ENCODE data around the gene ZNF700. TPM values are rescaled to one million over a fixed set of nuclear protein-coding genes. Genes with fewer than 3 reads are reported as not detected.
A peak's percentile ranks its signal among the peaks of the same experiment; 100 is the strongest.
"Not testable (repeated sequence)": the region's sequence is repeated elsewhere in the genome, so short reads cannot be mapped to it uniquely, and the experiment has no call there.

Gene ZNF700
- total and polyA plus RNA-seq, 3 donors from 2014 or later, result 9.0 to 26.1 (median 22.0) TPM

DNA sequence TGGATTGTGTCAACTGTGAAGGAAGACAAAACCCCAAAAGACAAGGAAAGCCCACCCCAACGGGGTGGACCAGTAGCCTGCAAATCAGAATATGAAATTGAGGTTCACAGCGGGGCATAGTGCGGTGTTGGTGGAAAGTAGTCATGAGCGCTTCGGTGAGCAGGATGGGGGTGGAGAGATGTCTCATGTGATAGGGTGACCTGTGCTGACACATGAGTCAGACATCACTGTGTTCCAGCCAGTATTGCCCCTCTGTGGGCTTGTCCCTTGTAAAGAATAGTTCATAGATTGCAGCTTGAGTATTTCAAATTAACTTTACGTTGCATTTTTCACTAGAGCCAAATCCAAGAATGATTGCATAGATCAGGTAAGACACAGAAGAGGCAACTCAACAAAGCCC, 30.1 kb upstream of the ZNF700 start:
- Histone ChIP-seq H3K4me3 (no peak overlapping the region), H3K36me3 (ENCODE audit: low read depth, missing control alignments) (no peaks in the 10 kb centered on the region), H3K9me3 (no peaks in the 10 kb centered on the region), H3K4me1 (no peaks in the 10 kb centered on the region), H3K27me3 (no peaks in the 10 kb centered on the region), H3K27ac (no peak overlapping the region)
- no peak for DNase-seq
- intact Hi-C loops (cut with DNase I; ENCODE audit: low total_unique reads), result no loop called here
- TF ChIP-seq POLR2A (IDR thresholded peaks at IDR 0.05), result no peak
- TF ChIP-seq, protein P1, sequence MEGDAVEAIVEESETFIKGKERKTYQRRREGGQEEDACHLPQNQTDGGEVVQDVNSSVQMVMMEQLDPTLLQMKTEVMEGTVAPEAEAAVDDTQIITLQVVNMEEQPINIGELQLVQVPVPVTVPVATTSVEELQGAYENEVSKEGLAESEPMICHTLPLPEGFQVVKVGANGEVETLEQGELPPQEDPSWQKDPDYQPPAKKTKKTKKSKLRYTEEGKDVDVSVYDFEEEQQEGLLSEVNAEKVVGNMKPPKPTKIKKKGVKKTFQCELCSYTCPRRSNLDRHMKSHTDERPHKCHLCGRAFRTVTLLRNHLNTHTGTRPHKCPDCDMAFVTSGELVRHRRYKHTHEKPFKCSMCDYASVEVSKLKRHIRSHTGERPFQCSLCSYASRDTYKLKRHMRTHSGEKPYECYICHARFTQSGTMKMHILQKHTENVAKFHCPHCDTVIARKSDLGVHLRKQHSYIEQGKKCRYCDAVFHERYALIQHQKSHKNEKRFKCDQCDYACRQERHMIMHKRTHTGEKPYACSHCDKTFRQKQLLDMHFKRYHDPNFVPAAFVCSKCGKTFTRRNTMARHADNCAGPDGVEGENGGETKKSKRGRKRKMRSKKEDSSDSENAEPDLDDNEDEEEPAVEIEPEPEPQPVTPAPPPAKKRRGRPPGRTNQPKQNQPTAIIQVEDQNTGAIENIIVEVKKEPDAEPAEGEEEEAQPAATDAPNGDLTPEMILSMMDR (IDR thresholded peaks at IDR 0.05), result no peak
- 92 to 96% methylated on average over 6 of the region's 6 CpGs for WGBS, 2 donors

DNA sequence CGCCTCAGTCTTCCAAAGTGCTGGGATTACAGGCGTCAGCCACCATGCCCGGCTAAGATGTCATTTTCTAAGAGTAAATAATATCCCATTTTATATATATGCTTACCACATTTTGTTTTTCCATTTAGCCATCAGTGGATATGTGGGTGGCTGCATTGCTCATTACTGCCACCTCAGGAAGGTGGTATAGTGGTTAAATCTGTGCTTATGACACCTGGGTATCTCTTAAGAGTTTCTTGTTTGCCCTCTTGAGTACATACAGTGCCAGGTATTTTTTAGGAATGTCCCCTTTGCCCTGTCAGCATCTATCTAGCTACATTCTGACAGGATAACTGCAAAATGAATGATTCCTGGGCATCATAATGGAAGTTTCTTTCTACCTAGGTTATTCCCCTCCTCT, 22.7 kb upstream of the ZNF700 start:
- H3K27ac ChIP-seq, result no peak overlapping the region
- H3K36me3 ChIP-seq (ENCODE audit: low read depth, missing control alignments), result peaks cover 5% of the 10 kb centered on the region
- H3K27me3 ChIP-seq, result no peaks in the 10 kb centered on the region
- 96 to 97% methylated on average over 3 of the region's 3 CpGs for WGBS, 2 donors
- no peak for TF ChIP-seq POLR2A (IDR thresholded peaks at IDR 0.05)
- TF ChIP-seq, protein P1 (IDR thresholded peaks at IDR 0.05), result no peak
- no peaks in the 10 kb centered on the region for H3K4me1 ChIP-seq
- no peak overlapping the region for H3K4me3 ChIP-seq
- intact Hi-C loops (cut with DNase I; ENCODE audit: low total_unique reads), result no loop called here
- no peaks in the 10 kb centered on the region for H3K9me3 ChIP-seq
- no peak for DNase-seq

DNA sequence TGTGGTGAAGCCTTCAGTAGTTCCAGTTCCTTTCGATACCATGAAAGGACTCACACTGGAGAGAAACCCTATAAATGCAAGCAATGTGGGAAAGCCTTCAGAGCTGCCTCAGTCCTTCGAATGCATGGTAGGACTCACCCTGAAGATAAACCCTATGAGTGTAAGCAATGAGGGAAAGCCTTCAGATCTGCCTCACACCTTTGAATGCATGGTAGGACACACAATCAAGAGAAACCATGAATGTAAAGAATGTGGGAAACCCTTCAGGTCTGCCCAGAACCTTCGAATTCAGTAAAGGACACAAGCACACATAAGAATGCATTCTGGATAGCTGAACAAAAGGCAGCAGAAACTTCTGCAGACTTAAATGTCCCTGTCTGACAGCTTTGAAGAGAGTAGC, 19.0 kb upstream of the ZNF700 start:
- no peaks in the 10 kb centered on the region for H3K9me3 ChIP-seq
- no peak overlapping the region for H3K4me3 ChIP-seq
- H3K27ac ChIP-seq, result no peak overlapping the region
- intact Hi-C loops (cut with DNase I; ENCODE audit: low total_unique reads), result no loop called here
- TF ChIP-seq, protein P1 (IDR thresholded peaks at IDR 0.05), result no peak
- no peak for TF ChIP-seq POLR2A (IDR thresholded peaks at IDR 0.05)
- no peaks in the 10 kb centered on the region for H3K27me3 ChIP-seq
- 90% methylated on average over 3 of the region's 3 CpGs for WGBS, 2 donors
- H3K36me3 ChIP-seq (ENCODE audit: low read depth, missing control alignments), result peaks cover 5% of the 10 kb centered on the region
- no peaks in the 10 kb centered on the region for H3K4me1 ChIP-seq
- DNase-seq, result no peak

DNA sequence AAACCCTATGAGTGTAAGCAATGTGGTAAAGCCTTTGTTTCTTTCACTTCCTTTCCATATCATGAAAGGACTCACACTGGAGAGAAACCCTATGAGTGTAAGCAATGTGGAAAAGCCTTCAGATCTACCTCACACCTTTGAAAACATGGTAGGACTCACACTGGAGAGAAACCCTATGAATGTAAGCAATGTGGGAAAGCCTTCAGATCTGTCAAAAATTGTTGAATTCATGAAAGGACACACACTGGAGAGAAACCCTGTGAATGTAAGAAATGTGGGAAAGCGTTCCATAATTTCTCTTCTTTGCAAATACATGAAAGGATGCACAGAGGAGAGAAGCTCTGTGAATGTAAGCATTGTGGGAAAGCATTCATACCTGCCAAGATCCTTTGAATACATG, 13.0 kb upstream of the ZNF700 start:
- DNase-seq; H3K9me3 ChIP-seq; H3K27ac ChIP-seq; H3K36me3 ChIP-seq (ENCODE audit: low read depth, missing control alignments); H3K4me1 ChIP-seq; H3K4me3 ChIP-seq; H3K27me3 ChIP-seq; intact Hi-C loops (cut with DNase I; ENCODE audit: low total_unique reads): not testable (repeated sequence)
- WGBS, 2 donors, result 96% methylated on average over 1 of the region's 1 CpG

DNA sequence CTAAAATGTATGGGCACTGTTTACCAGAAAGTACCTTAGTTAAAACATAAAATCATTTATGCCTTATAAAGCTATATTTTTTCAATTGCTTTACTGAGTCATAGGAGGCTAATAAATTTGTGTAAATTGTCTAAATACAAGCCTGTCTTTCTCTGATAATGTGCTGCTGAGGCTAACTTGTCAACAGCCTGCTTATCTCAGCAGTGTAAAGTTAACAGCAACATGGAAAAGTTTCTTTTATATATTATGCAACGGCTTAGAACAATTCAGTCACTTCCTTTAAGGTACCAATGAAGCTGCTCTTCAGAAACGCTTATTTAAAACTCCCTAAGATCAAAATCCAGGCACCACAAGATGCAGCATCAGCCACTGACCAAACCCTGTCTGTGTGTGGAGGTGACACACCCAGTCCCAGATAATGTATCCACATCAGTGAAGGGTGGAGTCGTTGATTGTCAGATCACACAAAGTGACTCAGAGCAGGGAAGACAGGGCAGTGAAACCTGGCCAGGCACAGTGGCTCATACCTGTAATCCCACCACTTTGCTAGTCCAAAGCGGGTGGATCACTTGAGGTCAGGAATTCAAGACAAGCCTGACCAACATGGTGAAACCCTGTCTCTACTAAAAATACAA, 10.4 kb upstream of the ZNF700 start:
- H3K4me1 ChIP-seq; H3K27ac ChIP-seq; H3K27me3 ChIP-seq; H3K9me3 ChIP-seq; H3K36me3 ChIP-seq (ENCODE audit: low read depth, missing control alignments); DNase-seq; intact Hi-C loops (cut with DNase I; ENCODE audit: low total_unique reads); H3K4me3 ChIP-seq: not testable (repeated sequence)
- WGBS, 2 donors, result 94 to 95% methylated on average over 4 of the region's 4 CpGs

DNA sequence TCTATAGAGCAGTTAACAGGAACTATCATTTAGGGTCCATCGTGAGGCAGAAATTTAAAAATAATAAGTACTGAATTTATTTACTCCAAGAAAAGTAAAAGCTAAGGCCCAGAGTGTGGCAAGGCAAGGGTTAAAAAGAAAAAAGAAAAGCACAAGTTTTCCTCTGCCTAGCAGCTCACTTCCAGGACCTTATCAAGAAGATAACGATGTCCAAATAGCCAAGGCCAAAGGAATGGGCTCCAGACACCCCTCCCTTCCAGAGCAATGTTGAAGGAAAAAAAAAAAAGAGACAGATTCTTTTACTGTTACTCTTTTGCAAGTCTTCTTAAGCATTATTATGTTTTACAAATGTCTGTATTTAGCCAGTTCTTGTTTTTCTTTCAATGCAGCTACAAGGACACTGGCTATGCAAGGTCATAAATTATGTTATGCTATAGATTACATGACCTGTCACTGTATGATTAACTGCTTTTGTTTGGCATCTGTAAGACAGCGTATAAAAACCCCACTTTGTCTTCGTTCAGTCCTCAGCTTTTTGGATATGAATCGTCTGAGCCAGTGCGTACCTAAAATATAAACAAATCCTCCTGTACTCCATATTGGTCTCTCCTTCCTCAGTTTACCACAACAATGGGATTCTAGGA, 2.9 kb upstream of the ZNF700 start:
- intact Hi-C loops (cut with DNase I; ENCODE audit: low total_unique reads), result loop anchor here (10.0 kb wide), 1 partner anchor 63 kb away; no protein-coding TSS in a partner anchor
- Histone ChIP-seq H3K27ac (no peak overlapping the region), H3K4me3 (no peak overlapping the region), H3K27me3 (no peaks in the 10 kb centered on the region), H3K9me3 (no peaks in the 10 kb centered on the region), H3K36me3 (ENCODE audit: low read depth, missing control alignments) (no peaks in the 10 kb centered on the region), H3K4me1 (peaks cover 21% of the 10 kb centered on the region)
- 25 to 34% methylated on average over 6 of the region's 6 CpGs for WGBS, 2 donors
- no peak for TF ChIP-seq POLR2A (IDR thresholded peaks at IDR 0.05)
- TF ChIP-seq, protein P1 (IDR thresholded peaks at IDR 0.05), result no peak
- DNase-seq, result peak; percentile 68

DNA sequence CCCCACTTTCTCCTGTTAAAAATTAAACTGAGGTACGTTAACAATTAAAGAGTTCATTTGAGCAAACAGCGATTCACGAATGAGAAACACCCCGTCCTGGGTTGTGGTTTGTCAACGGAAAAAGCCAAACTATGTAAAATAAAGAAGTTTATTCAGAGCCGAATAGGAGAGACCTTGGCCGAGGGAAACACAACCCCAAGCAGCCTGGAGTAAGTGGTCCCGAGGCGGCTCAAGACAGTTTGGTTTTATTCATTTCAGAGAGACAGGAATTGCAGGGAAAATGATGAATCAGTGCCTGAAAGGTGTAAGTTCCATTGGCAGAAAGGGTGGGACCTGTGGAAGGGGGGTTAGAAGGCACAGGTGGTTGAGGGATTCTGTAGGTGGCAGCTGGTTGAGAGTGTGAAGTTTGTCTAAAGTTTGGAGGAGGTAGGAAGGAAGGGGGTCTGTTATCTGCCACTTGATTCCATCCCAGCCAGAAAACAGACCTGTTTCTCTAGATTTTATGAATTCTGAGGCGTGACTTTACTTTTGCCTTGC, 812 bp downstream of the ZNF700 start:
- intact Hi-C loops (cut with DNase I; ENCODE audit: low total_unique reads), result loop anchor here (10.0 kb wide), 1 partner anchor 59 kb away; no protein-coding TSS in a partner anchor

More for the DNA sequence above, 812 bp downstream of the ZNF700 start:
- peak overlapping the region; percentile 68 to 72 for H3K4me3 ChIP-seq
- H3K27me3 ChIP-seq; H3K9me3 ChIP-seq; DNase-seq; H3K36me3 ChIP-seq (ENCODE audit: low read depth, missing control alignments): not testable (repeated sequence)
- peak overlapping the region; percentile 90 to 91 for H3K27ac ChIP-seq
- WGBS, 2 donors, result 4 to 5% methylated on average over 9 to 10 of the region's 10 CpGs
- peaks cover 21% of the 10 kb centered on the region for H3K4me1 ChIP-seq
